SK-N-MC (cell line): Measurements from ENCODE around the gene FANCE.

Source experiments
- EZH2 ChIP-seq: fragments of 200-600 bp; sonication (generic); IDR thresholded peaks from one replicate; pipeline ENCODE4 v1.6.1; 2017; ENCODE audit warnings: antibody characterized with exemption
- FOXP2 ChIP-seq: optimal IDR thresholded peaks from 2 replicates; pipeline ENCODE3; 2011; ENCODE audit warnings: mild to moderate bottlenecking, moderate library complexity; ENCODE audit not compliant: insufficient read depth; ENCODE audit errors: extremely low read length, control extremely low read depth
- POLR2AphosphoS5 ChIP-seq: IDR thresholded peaks from 2 replicates; pipeline ENCODE4 v1.6.1; 2012; ENCODE audit warnings: mild to moderate bottlenecking, low read depth, low read length, borderline replicate concordance

DNA sequence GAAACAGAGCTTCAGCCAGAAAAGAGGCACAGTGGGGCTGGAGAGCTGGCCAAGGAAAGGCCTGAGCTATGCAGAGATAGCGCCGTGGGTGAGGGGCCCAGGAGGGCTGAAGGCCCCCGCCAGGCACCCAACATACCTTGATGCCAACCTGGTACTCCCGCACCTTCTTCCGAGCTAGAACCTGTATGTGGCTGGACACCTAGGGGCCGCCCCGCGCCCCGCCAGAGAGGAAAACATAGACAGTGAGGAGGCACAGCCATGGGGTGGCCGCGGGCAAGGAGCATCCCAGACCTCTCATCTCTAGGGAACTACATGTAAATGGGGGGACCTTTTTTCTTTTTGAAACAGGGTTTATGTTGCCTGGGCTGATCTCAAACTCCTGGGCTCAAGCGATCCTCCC lies 28.0 kb downstream of the FANCE start:
- no peak for TF ChIP-seq EZH2
- no peak for TF ChIP-seq FOXP2
- no peak for TF ChIP-seq POLR2AphosphoS5
